CD4-positive, alpha-beta T cell treated with Interleukin-15 for 1 hour (primary cell): ENCODE results near the gene C1R.

Experiments used
- DNase-seq: peaks from one replicate; pipeline ENCODE4 v3.0.0-alpha.2; 2020

C1R gene

GRCh38 chr12:7092229-7092985 is at the start of gene C1R:
Gene C1R (minus strand): TSS chr12:7092445. CDS start chr12:7092388, 57 bp downstream.
- peak; percentile 54 for DNase-seq

- no peak for DNase-seq
Observed at GRCh38 chr12:7141351-7142005, 49.2 kb upstream of the C1R start.

GRCh38 chr12:7139200-7139599 is 47.0 kb upstream of the C1R start:
- DNase-seq, result no peak

- DNase-seq, result no peak
Observed at GRCh38 chr12:7137908-7138307, 45.7 kb upstream of the C1R start.

GRCh38 chr12:7136676-7137075 is 44.4 kb upstream of the C1R start:
- DNase-seq, result no peak

GRCh38 chr12:7136071-7136470 is 43.8 kb upstream of the C1R start:
- no peak for DNase-seq

- no peak for DNase-seq
Observed at GRCh38 chr12:7134396-7135166, 42.3 kb upstream of the C1R start.

GRCh38 chr12:7131502-7131866 is 39.2 kb upstream of the C1R start:
- DNase-seq, result peak; percentile 25

GRCh38 chr12:7130701-7131501 is 38.7 kb upstream of the C1R start:
- DNase-seq, result peak; percentile 51

- DNase-seq, result peak; percentile 84
Observed at GRCh38 chr12:7129872-7130691, 37.8 kb upstream of the C1R start, which contains the start of gene CLSTN3. Gene CLSTN3 (plus strand): TSS chr12:7130371. CDS start chr12:7130649, 278 bp downstream.

- DNase-seq, result no peak
Observed at GRCh38 chr12:7129287-7129871, 37.1 kb upstream of the C1R start.

GRCh38 chr12:7128681-7129286 is 36.5 kb upstream of the C1R start, which contains the start of gene RBP5:
Gene RBP5 (minus strand): TSS chr12:7128889. CDS start chr12:7128775, 114 bp downstream.
- no peak for DNase-seq

- DNase-seq, result no peak
Observed at GRCh38 chr12:7127916-7128626, 35.8 kb upstream of the C1R start.

GRCh38 chr12:7125632-7126227 is 33.5 kb upstream of the C1R start:
- DNase-seq, result no peak

- DNase-seq, result no peak
Observed at GRCh38 chr12:7123806-7124522, 31.7 kb upstream of the C1R start.

- no peak for DNase-seq
Observed at GRCh38 chr12:7122811-7123769, 30.8 kb upstream of the C1R start.

- no peak for DNase-seq
Observed at GRCh38 chr12:7121324-7121723, 29.1 kb upstream of the C1R start.

GRCh38 chr12:7120166-7120565 is 27.9 kb upstream of the C1R start:
- DNase-seq, result no peak
